SK-N-SH treated with all-trans-retinoic acid at 6 μM for 48 hours (cell line): ENCODE measurements around the gene CNNM2.

Source experiments
- ATAC-seq: fragments of 200-7000 bp; cut with Tn5 transposase; 3 replicates; pipeline ENCODE4 v1.9.1; 2020; ENCODE audit warnings: mild to moderate bottlenecking, moderate library complexity
- ARNTL ChIP-seq: fragments of 450-650 bp; formaldehyde crosslinking; IDR thresholded peaks from 2 replicates; pipeline ENCODE4 v1.5.0; 2020; ENCODE audit warnings: low read depth, mild to moderate bottlenecking, moderate library complexity, borderline replicate concordance
- BACH2 ChIP-seq: fragments of 250-450 bp; sonication (Bioruptor Pico); IDR thresholded peaks from 2 replicates; pipeline ENCODE4 v1.9.0; 2021; ENCODE audit warnings: mild to moderate bottlenecking, borderline replicate concordance
- CSDC2 ChIP-seq: fragments of 250-450 bp; sonication (Bioruptor Pico); IDR thresholded peaks from 2 replicates; pipeline ENCODE4 v1.5.0; 2020; ENCODE audit warnings: mild to moderate bottlenecking, moderate library complexity
- GLIS3 ChIP-seq: fragments of 250-450 bp; sonication (Bioruptor Pico); IDR thresholded peaks from 2 replicates; pipeline ENCODE4 v1.5.0; 2020; ENCODE audit warnings: mild to moderate bottlenecking, moderate library complexity
- ISL1 ChIP-seq: fragments of 250-450 bp; sonication (Bioruptor Pico); IDR thresholded peaks from 2 replicates; pipeline ENCODE4 v2.1.2; 2022; ENCODE audit warnings: mild to moderate bottlenecking, moderate library complexity
- OSR1 ChIP-seq: fragments of 250-450 bp; sonication (Bioruptor Pico); IDR thresholded peaks from 2 replicates; pipeline ENCODE4 v1.8.0; 2022; ENCODE audit warnings: moderate library complexity, mild to moderate bottlenecking, inconsistent platforms
- PATZ1 ChIP-seq: fragments of 250-450 bp; sonication (Bioruptor Pico); IDR thresholded peaks from 2 replicates; pipeline ENCODE4 v1.8.0; 2020; ENCODE audit warnings: mild to moderate bottlenecking, moderate library complexity, borderline replicate concordance
- POU6F1 ChIP-seq: fragments of 250-450 bp; sonication (Bioruptor Pico); IDR thresholded peaks from 2 replicates; pipeline ENCODE4 v1.8.0; 2021; ENCODE audit warnings: low read depth, mild to moderate bottlenecking, moderate library complexity, borderline replicate concordance
- PPARA ChIP-seq: fragments of 250-450 bp; sonication (Bioruptor Pico); IDR thresholded peaks from 2 replicates; pipeline ENCODE4 v1.5.0; 2020; ENCODE audit warnings: mild to moderate bottlenecking, borderline replicate concordance
- RARB ChIP-seq: fragments of 250-450 bp; sonication (Bioruptor Pico); IDR thresholded peaks from 2 replicates; pipeline ENCODE4 v1.8.0; 2021; ENCODE audit warnings: mild to moderate bottlenecking, moderate library complexity
- SNAI2 ChIP-seq: fragments of 250-450 bp; sonication (Bioruptor Pico); IDR thresholded peaks from 2 replicates; pipeline ENCODE4 v1.5.0; 2020; ENCODE audit warnings: mild to moderate bottlenecking, moderate library complexity
- TCF4 ChIP-seq: fragments of 250-450 bp; sonication (Bioruptor Pico); IDR thresholded peaks from 2 replicates; pipeline ENCODE4 v1.8.0; 2021; ENCODE audit warnings: mild to moderate bottlenecking, moderate library complexity, borderline replicate concordance
- TOX ChIP-seq: fragments of 250-450 bp; sonication (Bioruptor Pico); IDR thresholded peaks from 2 replicates; pipeline ENCODE4 v1.8.0; 2021; ENCODE audit warnings: mild to moderate bottlenecking, moderate library complexity, borderline replicate concordance
- ZC3H10 ChIP-seq: fragments of 250-450 bp; sonication (Bioruptor Pico); IDR thresholded peaks from 2 replicates; pipeline ENCODE4 v1.5.1; 2021; ENCODE audit warnings: mild to moderate bottlenecking, moderate library complexity
- ZFP3 ChIP-seq: fragments of 250-450 bp; sonication (Bioruptor Pico); IDR thresholded peaks from 2 replicates; pipeline ENCODE4 v1.5.0; 2020; ENCODE audit warnings: mild to moderate bottlenecking, moderate library complexity
- ZFP30 ChIP-seq: fragments of 450-650 bp; formaldehyde crosslinking; IDR thresholded peaks from 2 replicates; pipeline ENCODE4 v1.5.0; 2022; ENCODE audit warnings: mild to moderate bottlenecking, moderate library complexity
- ZNF565 ChIP-seq: fragments of 450-650 bp; formaldehyde crosslinking; conservative IDR thresholded peaks from 2 replicates; pipeline ENCODE4 v1.5.0; 2020; ENCODE audit warnings: low read depth, mild to moderate bottlenecking, moderate library complexity
- ZNF70 ChIP-seq: fragments of 450-650 bp; formaldehyde crosslinking; IDR thresholded peaks from 2 replicates; pipeline ENCODE4 v1.5.0; 2020; ENCODE audit warnings: mild to moderate bottlenecking, moderate library complexity
- ZNF8 ChIP-seq: fragments of 450-650 bp; formaldehyde crosslinking; IDR thresholded peaks from 2 replicates; pipeline ENCODE4 v1.5.0; 2020; ENCODE audit warnings: mild to moderate bottlenecking, moderate library complexity
- TF ChIP-seq, protein P1 (sequence below): fragments of 250-450 bp; sonication (Bioruptor Pico); IDR thresholded peaks from 2 replicates; pipeline ENCODE4 v1.5.1; 2020; ENCODE audit warnings: low read depth, mild to moderate bottlenecking, moderate library complexity
- TF ChIP-seq, protein P2 (sequence below): fragments of 250-450 bp; sonication (Bioruptor Pico); IDR thresholded peaks from 2 replicates; pipeline ENCODE4 v1.5.1; 2021; ENCODE audit warnings: mild to moderate bottlenecking, moderate library complexity

CNNM2 gene

DNA sequence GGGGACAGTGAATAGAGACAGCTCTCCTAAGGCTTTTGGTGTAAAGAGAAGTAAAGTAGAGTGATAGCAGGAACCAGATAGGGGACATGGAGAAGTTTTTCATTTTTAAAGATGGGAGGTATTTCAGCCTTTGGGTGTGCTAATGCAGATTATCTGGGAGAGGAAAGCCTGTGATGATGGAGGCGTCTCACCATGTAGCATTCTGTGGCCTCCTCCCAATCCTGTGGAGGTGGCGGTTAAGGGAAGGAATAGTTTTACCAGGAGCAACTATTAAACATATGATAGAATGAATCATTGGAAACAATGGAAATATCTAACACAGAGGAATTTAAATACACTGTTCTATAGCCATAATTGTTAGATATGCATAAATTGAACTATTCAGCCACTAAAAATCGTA, 101.3 kb downstream of the CNNM2 start (continued):
- no peak for TF ChIP-seq POU6F1
- no peak for TF ChIP-seq ZC3H10 (CRISPR knock-in tag)

DNA sequence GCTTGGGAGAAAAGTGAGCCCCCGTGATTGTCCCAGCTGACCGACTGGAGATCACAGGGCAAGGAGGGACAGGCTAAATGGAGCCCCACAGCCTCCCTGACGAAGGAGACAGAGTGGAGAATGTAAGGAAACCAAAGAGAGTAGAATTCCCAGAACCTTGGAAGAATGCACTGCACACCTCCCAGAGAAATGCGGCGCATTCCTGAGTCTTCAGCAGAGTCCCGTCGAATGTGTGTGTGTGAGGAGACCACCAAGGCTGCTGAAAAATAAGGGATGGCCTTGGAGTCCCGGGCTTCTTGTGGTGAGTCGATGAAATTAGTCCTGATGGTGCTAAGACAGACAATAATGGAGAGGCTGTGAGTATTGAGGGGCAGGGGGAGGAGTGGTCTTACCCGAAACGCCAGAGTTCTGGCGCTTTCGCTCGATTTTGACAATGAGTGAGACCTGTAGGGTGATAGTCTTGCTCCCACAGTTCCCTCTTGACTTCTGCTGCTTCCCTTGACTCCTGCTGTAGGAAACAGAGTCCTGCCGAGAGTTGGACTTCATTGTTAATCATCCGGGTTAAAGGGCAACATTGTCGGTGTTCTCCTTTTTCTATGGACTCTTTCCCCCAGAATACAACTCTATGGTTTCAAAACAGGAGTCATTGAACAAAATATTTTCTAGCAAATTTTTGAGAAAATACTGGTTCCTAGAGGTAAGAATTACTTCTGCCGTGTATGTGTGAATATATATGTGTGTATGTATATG, 103.2 kb downstream of the CNNM2 start:
- ATAC-seq = no peak
- TF ChIP-seq ZC3H10 (CRISPR knock-in tag) = no peak
- no peak for TF ChIP-seq GLIS3 (CRISPR knock-in tag)
- TF ChIP-seq OSR1 (CRISPR knock-in tag) = no peak
- no peak for TF ChIP-seq ZNF565 (CRISPR knock-in tag)
- TF ChIP-seq ARNTL (CRISPR knock-in tag) = no peak
- TF ChIP-seq BACH2 (CRISPR knock-in tag) = no peak
- no peak for TF ChIP-seq TCF4 (CRISPR knock-in tag)
- no peak for TF ChIP-seq RARB

DNA sequence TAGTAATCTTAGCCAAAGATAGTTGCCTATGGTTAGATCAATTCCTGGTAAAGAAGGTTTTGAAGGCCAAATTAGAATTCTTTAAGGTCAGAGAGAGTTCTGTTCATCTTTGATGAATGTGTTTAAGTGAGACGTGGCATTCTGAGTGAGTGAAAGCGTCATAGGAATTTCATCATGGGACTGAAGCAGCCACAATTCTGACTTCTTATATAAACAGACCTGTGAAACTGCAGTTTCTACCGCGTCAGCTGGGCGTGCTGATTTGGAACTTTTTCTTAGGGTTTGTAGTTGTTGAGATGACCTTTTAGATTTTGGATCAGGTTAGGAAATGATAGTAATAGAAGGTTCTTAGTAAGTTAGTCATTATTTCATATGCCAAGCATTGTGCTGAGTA, 103.8 kb downstream of the CNNM2 start:
- no peak for ATAC-seq
- TF ChIP-seq OSR1 (CRISPR knock-in tag) (no peak), ZC3H10 (CRISPR knock-in tag) (no peak), PPARA (CRISPR knock-in tag) (no peak), ARNTL (CRISPR knock-in tag) (no peak), CSDC2 (no peak), ZNF70 (CRISPR knock-in tag) (no peak), RARB (no peak), SNAI2 (CRISPR knock-in tag) (no peak), ZFP3 (CRISPR knock-in tag) (no peak)
- TF ChIP-seq, protein P1, sequence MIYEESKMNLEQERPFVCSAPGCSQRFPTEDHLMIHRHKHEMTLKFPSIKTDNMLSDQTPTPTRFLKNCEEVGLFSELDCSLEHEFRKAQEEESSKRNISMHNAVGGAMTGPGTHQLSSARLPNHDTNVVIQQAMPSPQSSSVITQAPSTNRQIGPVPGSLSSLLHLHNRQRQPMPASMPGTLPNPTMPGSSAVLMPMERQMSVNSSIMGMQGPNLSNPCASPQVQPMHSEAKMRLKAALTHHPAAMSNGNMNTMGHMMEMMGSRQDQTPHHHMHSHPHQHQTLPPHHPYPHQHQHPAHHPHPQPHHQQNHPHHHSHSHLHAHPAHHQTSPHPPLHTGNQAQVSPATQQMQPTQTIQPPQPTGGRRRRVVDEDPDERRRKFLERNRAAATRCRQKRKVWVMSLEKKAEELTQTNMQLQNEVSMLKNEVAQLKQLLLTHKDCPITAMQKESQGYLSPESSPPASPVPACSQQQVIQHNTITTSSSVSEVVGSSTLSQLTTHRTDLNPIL (CRISPR knock-in tag) = no peak

- TF ChIP-seq OSR1 (CRISPR knock-in tag) (no peak), ARNTL (CRISPR knock-in tag) (no peak), PATZ1 (no peak), POU6F1 (no peak), ZNF70 (CRISPR knock-in tag) (no peak), PPARA (CRISPR knock-in tag) (no peak), ZNF8 (CRISPR knock-in tag) (no peak), SNAI2 (CRISPR knock-in tag) (no peak), ZFP30 (CRISPR knock-in tag) (no peak), TOX (CRISPR knock-in tag) (no peak), ZFP3 (CRISPR knock-in tag) (no peak), ISL1 (CRISPR knock-in tag) (no peak), GLIS3 (CRISPR knock-in tag) (no peak), ZC3H10 (CRISPR knock-in tag) (no peak), CSDC2 (no peak), RARB (no peak)
- TF ChIP-seq, protein P1 (CRISPR knock-in tag) = no peak
- TF ChIP-seq, protein P2, sequence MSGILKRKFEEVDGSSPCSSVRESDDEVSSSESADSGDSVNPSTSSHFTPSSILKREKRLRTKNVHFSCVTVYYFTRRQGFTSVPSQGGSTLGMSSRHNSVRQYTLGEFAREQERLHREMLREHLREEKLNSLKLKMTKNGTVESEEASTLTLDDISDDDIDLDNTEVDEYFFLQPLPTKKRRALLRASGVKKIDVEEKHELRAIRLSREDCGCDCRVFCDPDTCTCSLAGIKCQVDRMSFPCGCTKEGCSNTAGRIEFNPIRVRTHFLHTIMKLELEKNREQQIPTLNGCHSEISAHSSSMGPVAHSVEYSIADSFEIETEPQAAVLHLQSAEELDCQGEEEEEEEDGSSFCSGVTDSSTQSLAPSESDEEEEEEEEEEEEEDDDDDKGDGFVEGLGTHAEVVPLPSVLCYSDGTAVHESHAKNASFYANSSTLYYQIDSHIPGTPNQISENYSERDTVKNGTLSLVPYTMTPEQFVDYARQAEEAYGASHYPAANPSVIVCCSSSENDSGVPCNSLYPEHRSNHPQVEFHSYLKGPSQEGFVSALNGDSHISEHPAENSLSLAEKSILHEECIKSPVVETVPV (CRISPR knock-in tag) = no peak
- no peak for ATAC-seq
Observed at GRCh38 chr10:103025696-103026095, 107.6 kb downstream of the CNNM2 start.
